NOMO-1 treated with DMSO at 0.1 percent for 48 hours (cell line): Measurements from ENCODE around the gene FIGNL1.

Experiments used
- DNase-seq: peaks from one replicate; lab custom pipeline; 2025; ENCODE audit not compliant: unreplicated experiment; lab: John Stamatoyannopoulos, UW

The FIGNL1 gene

GRCh38 chr7:50399206-50399605 lies 50.9 kb downstream of the FIGNL1 start:
- DNase-seq: no peak

GRCh38 chr7:50397971-50398324 lies 52.2 kb downstream of the FIGNL1 start:
- DNase-seq: no peak

GRCh38 chr7:50397320-50397970 lies 52.7 kb downstream of the FIGNL1 start:
- no peak for DNase-seq

GRCh38 chr7:50396856-50397255 lies 53.3 kb downstream of the FIGNL1 start:
- no peak for DNase-seq

- DNase-seq: no peak
Observed at GRCh38 chr7:50394315-50394714, 55.8 kb downstream of the FIGNL1 start.
